PC-9 (cell line): ENCODE results near the gene CLASP1.

Experiments
- EZH2 ChIP-seq: fragments of 200-600 bp; sonication (generic); IDR thresholded peaks from 2 replicates; pipeline ENCODE4 v1.8.0; 2017; ENCODE audit warnings: antibody characterized with exemption, low read depth
- TF ChIP-seq, protein P1 (sequence below): fragments of 200-600 bp; sonication (generic); conservative IDR thresholded peaks from 2 replicates; pipeline ENCODE4 v1.6.1; 2017; ENCODE audit warnings: mixed run types, antibody characterized with exemption, mild to moderate bottlenecking, moderate library complexity

DNA sequence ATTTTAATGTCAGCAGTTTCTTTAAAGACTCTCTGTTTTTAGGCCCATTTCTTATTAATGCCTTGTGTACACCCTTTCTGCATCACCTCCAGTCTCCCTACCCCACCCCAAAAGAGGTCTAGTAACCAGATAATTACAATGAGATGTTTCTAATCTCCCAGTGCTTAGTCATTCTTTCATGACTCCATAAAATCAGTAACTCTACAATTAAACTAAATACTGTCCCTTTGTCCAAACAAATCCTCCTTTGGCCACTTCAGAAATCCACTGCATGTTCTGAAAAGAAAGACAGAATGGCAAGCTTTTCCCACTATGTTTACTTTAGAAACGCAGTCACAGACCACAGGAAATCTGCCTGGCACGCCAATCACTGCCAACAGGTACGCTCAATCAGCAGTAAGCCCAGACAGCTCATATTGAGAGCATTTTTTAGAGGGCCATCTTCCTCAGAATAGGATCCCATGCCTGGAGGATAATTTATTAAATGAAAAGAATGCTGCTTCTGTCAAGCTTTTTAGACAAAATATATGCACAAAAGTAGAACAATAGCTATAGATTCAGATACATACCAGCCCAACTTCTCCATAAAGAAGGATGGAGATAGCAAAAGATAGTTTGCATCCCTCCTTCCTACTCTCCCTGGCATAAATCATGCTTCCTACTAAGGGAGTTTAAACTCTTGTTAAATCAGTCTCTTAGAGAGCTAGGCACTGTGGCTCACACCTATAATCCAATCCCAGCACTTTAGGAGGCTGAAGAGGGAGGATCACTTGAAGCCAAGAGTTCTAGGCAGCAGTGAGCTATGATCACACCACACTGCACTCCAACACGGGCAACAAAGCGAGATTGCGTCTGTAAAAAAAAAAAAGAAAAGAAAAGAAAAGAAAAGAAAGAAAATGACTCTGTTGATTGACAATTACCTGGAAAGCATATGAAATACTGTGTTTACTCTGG, 14.6 kb downstream of the CLASP1 start:
- TF ChIP-seq, protein P1, sequence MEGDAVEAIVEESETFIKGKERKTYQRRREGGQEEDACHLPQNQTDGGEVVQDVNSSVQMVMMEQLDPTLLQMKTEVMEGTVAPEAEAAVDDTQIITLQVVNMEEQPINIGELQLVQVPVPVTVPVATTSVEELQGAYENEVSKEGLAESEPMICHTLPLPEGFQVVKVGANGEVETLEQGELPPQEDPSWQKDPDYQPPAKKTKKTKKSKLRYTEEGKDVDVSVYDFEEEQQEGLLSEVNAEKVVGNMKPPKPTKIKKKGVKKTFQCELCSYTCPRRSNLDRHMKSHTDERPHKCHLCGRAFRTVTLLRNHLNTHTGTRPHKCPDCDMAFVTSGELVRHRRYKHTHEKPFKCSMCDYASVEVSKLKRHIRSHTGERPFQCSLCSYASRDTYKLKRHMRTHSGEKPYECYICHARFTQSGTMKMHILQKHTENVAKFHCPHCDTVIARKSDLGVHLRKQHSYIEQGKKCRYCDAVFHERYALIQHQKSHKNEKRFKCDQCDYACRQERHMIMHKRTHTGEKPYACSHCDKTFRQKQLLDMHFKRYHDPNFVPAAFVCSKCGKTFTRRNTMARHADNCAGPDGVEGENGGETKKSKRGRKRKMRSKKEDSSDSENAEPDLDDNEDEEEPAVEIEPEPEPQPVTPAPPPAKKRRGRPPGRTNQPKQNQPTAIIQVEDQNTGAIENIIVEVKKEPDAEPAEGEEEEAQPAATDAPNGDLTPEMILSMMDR = no peak
- no peak for TF ChIP-seq EZH2
